ENCODE measurements around the gene CCRL2.
"Not testable (repeated sequence)": the region's sequence is repeated elsewhere in the genome, so short reads cannot be mapped to it uniquely, and the experiment has no call there.

CCRL2 gene

GRCh38 chr3:46422617-46423016, 15.6 kb downstream of the CCRL2 start:
- no peak overlapping the region for H3K27ac ChIP-seq (ENCODE audit: low read length)
- no peaks in the 10 kb centered on the region for H3K27me3 ChIP-seq (ENCODE audit: low read depth, low read length)
- H3K36me3 ChIP-seq (ENCODE audit: control insufficient read depth in 1 of 2, insufficient read depth in 2 of 2, low read length in 2 of 2): no peaks in the 10 kb centered on the region
- H3K4me1 ChIP-seq (ENCODE audit: control insufficient read depth in 1 of 2, insufficient read depth in 2 of 2, low read length in 2 of 2): no peaks in the 10 kb centered on the region
- no peaks in the 10 kb centered on the region for H3K9me3 ChIP-seq (ENCODE audit: control insufficient read depth in 1 of 2, low read length in 2 of 2)
- H3K4me3 ChIP-seq (ENCODE audit: low read depth in 1 of 2, low read length in 2 of 2): no peak overlapping the region

GRCh38 chr3:46423588-46423987, 16.5 kb downstream of the CCRL2 start:
- no peaks in the 10 kb centered on the region for H3K27me3 ChIP-seq (ENCODE audit: low read depth, low read length)
- no peak overlapping the region for H3K4me3 ChIP-seq (ENCODE audit: low read depth in 1 of 2, low read length in 2 of 2)
- no peaks in the 10 kb centered on the region for H3K4me1 ChIP-seq (ENCODE audit: control insufficient read depth in 1 of 2, insufficient read depth in 2 of 2, low read length in 2 of 2)
- no peaks in the 10 kb centered on the region for H3K9me3 ChIP-seq (ENCODE audit: control insufficient read depth in 1 of 2, low read length in 2 of 2)
- H3K27ac ChIP-seq (ENCODE audit: low read length): no peak overlapping the region
- no peaks in the 10 kb centered on the region for H3K36me3 ChIP-seq (ENCODE audit: control insufficient read depth in 1 of 2, insufficient read depth in 2 of 2, low read length in 2 of 2)

- H3K36me3 ChIP-seq (ENCODE audit: control insufficient read depth in 1 of 2, insufficient read depth in 2 of 2, low read length in 2 of 2); H3K4me1 ChIP-seq (ENCODE audit: control insufficient read depth in 1 of 2, insufficient read depth in 2 of 2, low read length in 2 of 2); H3K9me3 ChIP-seq (ENCODE audit: control insufficient read depth in 1 of 2, low read length in 2 of 2); H3K27ac ChIP-seq (ENCODE audit: low read length); H3K27me3 ChIP-seq (ENCODE audit: low read depth, low read length); H3K4me3 ChIP-seq (ENCODE audit: low read depth in 1 of 2, low read length in 2 of 2): not testable (repeated sequence)
Observed at GRCh38 chr3:46426476-46426875, 19.4 kb downstream of the CCRL2 start.

GRCh38 chr3:46427404-46427803, 20.3 kb downstream of the CCRL2 start:
- not testable (repeated sequence) for H3K27ac ChIP-seq (ENCODE audit: low read length); H3K9me3 ChIP-seq (ENCODE audit: control insufficient read depth in 1 of 2, low read length in 2 of 2); H3K36me3 ChIP-seq (ENCODE audit: control insufficient read depth in 1 of 2, insufficient read depth in 2 of 2, low read length in 2 of 2); H3K4me1 ChIP-seq (ENCODE audit: control insufficient read depth in 1 of 2, insufficient read depth in 2 of 2, low read length in 2 of 2); H3K4me3 ChIP-seq (ENCODE audit: low read depth in 1 of 2, low read length in 2 of 2); H3K27me3 ChIP-seq (ENCODE audit: low read depth, low read length)

GRCh38 chr3:46427916-46428833, 21.1 kb downstream of the CCRL2 start:
- no peak overlapping the region for H3K27ac ChIP-seq (ENCODE audit: low read length)
- no peaks in the 10 kb centered on the region for H3K27me3 ChIP-seq (ENCODE audit: low read depth, low read length)
- H3K4me3 ChIP-seq (ENCODE audit: low read depth in 1 of 2, low read length in 2 of 2): no peak overlapping the region
- H3K4me1 ChIP-seq (ENCODE audit: control insufficient read depth in 1 of 2, insufficient read depth in 2 of 2, low read length in 2 of 2): no peaks in the 10 kb centered on the region
- no peaks in the 10 kb centered on the region for H3K36me3 ChIP-seq (ENCODE audit: control insufficient read depth in 1 of 2, insufficient read depth in 2 of 2, low read length in 2 of 2)
- no peaks in the 10 kb centered on the region for H3K9me3 ChIP-seq (ENCODE audit: control insufficient read depth in 1 of 2, low read length in 2 of 2)

- Histone ChIP-seq H3K27me3 (ENCODE audit: low read depth, low read length) (no peaks in the 10 kb centered on the region), H3K4me1 (ENCODE audit: control insufficient read depth in 1 of 2, insufficient read depth in 2 of 2, low read length in 2 of 2) (no peaks in the 10 kb centered on the region), H3K36me3 (ENCODE audit: control insufficient read depth in 1 of 2, insufficient read depth in 2 of 2, low read length in 2 of 2) (no peaks in the 10 kb centered on the region), H3K27ac (ENCODE audit: low read length) (no peak overlapping the region), H3K4me3 (ENCODE audit: low read depth in 1 of 2, low read length in 2 of 2) (no peak overlapping the region), H3K9me3 (ENCODE audit: control insufficient read depth in 1 of 2, low read length in 2 of 2) (no peaks in the 10 kb centered on the region)
Observed at GRCh38 chr3:46429250-46429649, 22.2 kb downstream of the CCRL2 start.

GRCh38 chr3:46429671-46430070, 22.6 kb downstream of the CCRL2 start:
- Histone ChIP-seq H3K4me3 (ENCODE audit: low read depth in 1 of 2, low read length in 2 of 2) (no peak overlapping the region), H3K27me3 (ENCODE audit: low read depth, low read length) (no peaks in the 10 kb centered on the region), H3K36me3 (ENCODE audit: control insufficient read depth in 1 of 2, insufficient read depth in 2 of 2, low read length in 2 of 2) (no peaks in the 10 kb centered on the region), H3K27ac (ENCODE audit: low read length) (no peak overlapping the region), H3K4me1 (ENCODE audit: control insufficient read depth in 1 of 2, insufficient read depth in 2 of 2, low read length in 2 of 2) (no peaks in the 10 kb centered on the region), H3K9me3 (ENCODE audit: control insufficient read depth in 1 of 2, low read length in 2 of 2) (no peaks in the 10 kb centered on the region)

GRCh38 chr3:46430879-46431278, 23.8 kb downstream of the CCRL2 start:
- H3K27me3 ChIP-seq (ENCODE audit: low read depth, low read length); H3K36me3 ChIP-seq (ENCODE audit: control insufficient read depth in 1 of 2, insufficient read depth in 2 of 2, low read length in 2 of 2); H3K9me3 ChIP-seq (ENCODE audit: control insufficient read depth in 1 of 2, low read length in 2 of 2); H3K4me1 ChIP-seq (ENCODE audit: control insufficient read depth in 1 of 2, insufficient read depth in 2 of 2, low read length in 2 of 2); H3K4me3 ChIP-seq (ENCODE audit: low read depth in 1 of 2, low read length in 2 of 2); H3K27ac ChIP-seq (ENCODE audit: low read length): not testable (repeated sequence)

GRCh38 chr3:46431905-46432304, 24.8 kb downstream of the CCRL2 start:
- not testable (repeated sequence) for H3K36me3 ChIP-seq (ENCODE audit: control insufficient read depth in 1 of 2, insufficient read depth in 2 of 2, low read length in 2 of 2)

GRCh38 chr3:46433118-46433517, 26.1 kb downstream of the CCRL2 start:
- not testable (repeated sequence) for H3K27ac ChIP-seq (ENCODE audit: low read length); H3K36me3 ChIP-seq (ENCODE audit: control insufficient read depth in 1 of 2, insufficient read depth in 2 of 2, low read length in 2 of 2); H3K27me3 ChIP-seq (ENCODE audit: low read depth, low read length); H3K4me3 ChIP-seq (ENCODE audit: low read depth in 1 of 2, low read length in 2 of 2); H3K4me1 ChIP-seq (ENCODE audit: control insufficient read depth in 1 of 2, insufficient read depth in 2 of 2, low read length in 2 of 2); H3K9me3 ChIP-seq (ENCODE audit: control insufficient read depth in 1 of 2, low read length in 2 of 2)

More at GRCh38 chr3:46431905-46432304, 24.8 kb downstream of the CCRL2 start:
- not testable (repeated sequence) for H3K27ac ChIP-seq (ENCODE audit: low read length); H3K4me3 ChIP-seq (ENCODE audit: low read depth in 1 of 2, low read length in 2 of 2); H3K9me3 ChIP-seq (ENCODE audit: control insufficient read depth in 1 of 2, low read length in 2 of 2); H3K27me3 ChIP-seq (ENCODE audit: low read depth, low read length); H3K4me1 ChIP-seq (ENCODE audit: control insufficient read depth in 1 of 2, insufficient read depth in 2 of 2, low read length in 2 of 2)

- H3K27me3 ChIP-seq (ENCODE audit: low read depth, low read length): no peaks in the 10 kb centered on the region
- no peaks in the 10 kb centered on the region for H3K4me1 ChIP-seq (ENCODE audit: control insufficient read depth in 1 of 2, insufficient read depth in 2 of 2, low read length in 2 of 2)
- no peak overlapping the region for H3K27ac ChIP-seq (ENCODE audit: low read length)
- no peaks in the 10 kb centered on the region for H3K36me3 ChIP-seq (ENCODE audit: control insufficient read depth in 1 of 2, insufficient read depth in 2 of 2, low read length in 2 of 2)
- H3K4me3 ChIP-seq (ENCODE audit: low read depth in 1 of 2, low read length in 2 of 2): no peak overlapping the region
- H3K9me3 ChIP-seq (ENCODE audit: control insufficient read depth in 1 of 2, low read length in 2 of 2): no peaks in the 10 kb centered on the region
Observed at GRCh38 chr3:46433841-46434240, 26.8 kb downstream of the CCRL2 start.
